Limb (tissue), 2 donors: Measurements from ENCODE around the gene GRN.
"Not testable (repeated sequence)": the region's sequence is repeated elsewhere in the genome, so short reads cannot be mapped to it uniquely, and the experiment has no call there.

ENCODE experiments used
- DNase-seq, 2 donors: peaks; one replicate each; pipeline ENCODE4 v3.0.0-alpha.2; 2016; ENCODE audit errors: extremely low spot score in 2 of 2

GRN gene

GRCh38 chr17:44346064-44346844, 1.2 kb downstream of the GRN start:
- no peak for DNase-seq

- not testable (repeated sequence) for DNase-seq
Observed at GRCh38 chr17:44347206-44348055, 2.3 kb downstream of the GRN start.

- no peak for DNase-seq
Observed at GRCh38 chr17:44348234-44348987, 3.3 kb downstream of the GRN start.

- no peak for DNase-seq
Observed at GRCh38 chr17:44348988-44349364, 3.9 kb downstream of the GRN start.

- no peak for DNase-seq
Observed at GRCh38 chr17:44349553-44350070, 4.5 kb downstream of the GRN start.

GRCh38 chr17:44350733-44351226, 5.7 kb downstream of the GRN start:
- peak in 1 of 2 donors; percentile 84 for DNase-seq

GRCh38 chr17:44351464-44351863, 6.4 kb downstream of the GRN start:
- no peak for DNase-seq

- DNase-seq = no peak
Observed at GRCh38 chr17:44351961-44352827, 7.1 kb downstream of the GRN start.

GRCh38 chr17:44352828-44353671, 7.9 kb downstream of the GRN start:
- DNase-seq = peak in 1 of 2 donors; percentile 62

- peak in 1 of 2 donors; percentile 58 for DNase-seq
Observed at GRCh38 chr17:44353672-44354331, 8.7 kb downstream of the GRN start.

- peak in 1 of 2 donors; percentile 79 for DNase-seq
Observed at GRCh38 chr17:44354582-44355561, 9.8 kb downstream of the GRN start.

GRCh38 chr17:44355642-44356099, 10.6 kb downstream of the GRN start:
- DNase-seq = no peak

- no peak for DNase-seq
Observed at GRCh38 chr17:44356241-44356640, 11.1 kb downstream of the GRN start.

GRCh38 chr17:44358066-44358465, 13.0 kb downstream of the GRN start:
- no peak for DNase-seq

GRCh38 chr17:44359006-44359405, 13.9 kb downstream of the GRN start:
- no peak for DNase-seq

GRCh38 chr17:44359458-44360143, 14.5 kb downstream of the GRN start:
- no peak for DNase-seq

- DNase-seq = no peak
Observed at GRCh38 chr17:44360144-44360533, 15.0 kb downstream of the GRN start.
